Measurements from ENCODE around the gene GALNT10.

DNA sequence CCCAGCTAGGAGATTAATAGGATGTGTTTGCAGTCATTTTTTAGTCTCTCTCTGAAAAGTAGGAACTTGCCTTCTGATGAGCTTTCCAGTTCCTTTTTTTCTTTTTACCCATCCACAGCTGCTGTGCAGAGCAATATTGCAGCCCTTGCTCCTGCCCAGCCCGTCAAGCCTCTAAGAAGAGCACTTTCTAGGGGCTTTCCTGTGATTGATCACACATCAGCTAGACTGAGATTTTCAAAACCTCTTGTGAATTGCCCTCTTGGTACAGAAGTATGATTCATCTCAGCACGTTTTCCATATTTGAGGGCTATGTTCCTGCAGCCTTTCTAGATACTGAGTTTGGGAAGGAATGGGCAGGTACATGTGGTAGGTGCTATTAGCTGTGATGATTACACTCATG, 93.9 kb downstream of the GALNT10 start:
- TF ChIP-seq EZH2 (IDR thresholded peaks at IDR 0.05) (no peak), POLR2AphosphoS5 (IDR thresholded peaks at IDR 0.05; ENCODE audit: borderline replicate concordance, low read depth, low read length) (no peak), FOXP2 (optimal IDR thresholded peaks at IDR 0.05; ENCODE audit: control extremely low read depth, extremely low read length, insufficient read depth) (no peak)

All from SK-N-MC (cell line).